NCI-H1436 treated with DMSO at 0.1 percent for 48 hours (cell line): ENCODE results near the gene PRKD1.
"Not testable (repeated sequence)": the region's sequence is repeated elsewhere in the genome, so short reads cannot be mapped to it uniquely, and the experiment has no call there.

Experiments used
- DNase-seq: peaks from one replicate; lab custom pipeline; 2025; lab: John Stamatoyannopoulos, UW

Gene PRKD1

GRCh38 chr14:29798811-29799210 lies 128.8 kb downstream of the PRKD1 start:
- DNase-seq = no peak

DNA sequence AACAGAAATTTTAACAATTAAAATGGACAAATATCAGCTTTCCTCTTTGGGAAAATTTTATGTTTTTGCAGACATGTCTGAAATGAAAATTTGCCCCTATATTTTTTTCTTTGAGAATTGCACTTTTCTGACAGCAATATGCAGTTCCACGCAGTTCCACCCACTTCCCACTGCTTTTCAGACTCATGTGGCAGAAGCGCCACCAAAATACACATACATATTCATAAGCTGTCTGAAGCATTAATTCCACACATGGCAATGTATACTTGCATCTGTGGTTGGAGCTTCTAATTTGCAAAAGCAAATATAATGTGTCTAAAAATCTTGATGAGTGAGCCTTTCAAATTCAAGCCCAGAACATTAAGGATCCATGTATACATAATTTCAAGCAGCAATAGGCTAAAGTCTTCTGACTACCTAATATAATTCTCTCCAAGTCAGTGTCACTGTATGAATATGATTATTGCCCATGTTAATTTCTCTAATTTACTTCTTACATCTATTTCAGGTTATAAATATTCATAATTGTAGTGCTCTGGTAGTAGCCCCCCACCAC lies 129.5 kb downstream of the PRKD1 start:
- DNase-seq = no peak

GRCh38 chr14:29796853-29797252 lies 130.8 kb downstream of the PRKD1 start:
- no peak for DNase-seq

GRCh38 chr14:29789475-29789874 lies 138.2 kb downstream of the PRKD1 start:
- DNase-seq = no peak

GRCh38 chr14:29788093-29788492 lies 139.6 kb downstream of the PRKD1 start:
- no peak for DNase-seq

- DNase-seq = no peak
Observed at GRCh38 chr14:29783556-29783955, 144.1 kb downstream of the PRKD1 start.

- DNase-seq = no peak
Observed at GRCh38 chr14:29782041-29782440, 145.6 kb downstream of the PRKD1 start.

GRCh38 chr14:29777142-29777541 lies 150.5 kb downstream of the PRKD1 start:
- not testable (repeated sequence) for DNase-seq

DNA sequence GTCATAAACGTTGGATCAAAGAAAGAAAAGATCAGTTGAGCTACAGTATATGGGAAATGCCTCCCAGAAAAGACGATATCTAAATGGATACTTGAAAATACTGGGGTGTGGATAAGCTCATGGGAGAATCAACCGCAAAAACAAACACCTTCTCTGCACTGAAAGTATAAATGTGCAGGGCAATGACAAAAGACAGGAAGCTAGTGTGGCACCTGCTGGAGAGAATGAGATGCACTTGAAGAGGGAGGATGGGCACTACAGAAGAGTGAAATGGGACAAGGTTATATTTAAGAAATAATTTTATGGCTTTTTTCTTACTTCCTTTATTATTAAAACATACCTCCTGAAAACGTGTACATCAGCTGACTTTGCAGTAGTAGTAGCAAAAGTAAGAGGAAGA lies 153.7 kb downstream of the PRKD1 start:
- peak; percentile 50 for DNase-seq

GRCh38 chr14:29763342-29763858 lies 164.2 kb downstream of the PRKD1 start:
- DNase-seq = no peak

- no peak for DNase-seq
Observed at GRCh38 chr14:29759521-29760340, 167.9 kb downstream of the PRKD1 start.

DNA sequence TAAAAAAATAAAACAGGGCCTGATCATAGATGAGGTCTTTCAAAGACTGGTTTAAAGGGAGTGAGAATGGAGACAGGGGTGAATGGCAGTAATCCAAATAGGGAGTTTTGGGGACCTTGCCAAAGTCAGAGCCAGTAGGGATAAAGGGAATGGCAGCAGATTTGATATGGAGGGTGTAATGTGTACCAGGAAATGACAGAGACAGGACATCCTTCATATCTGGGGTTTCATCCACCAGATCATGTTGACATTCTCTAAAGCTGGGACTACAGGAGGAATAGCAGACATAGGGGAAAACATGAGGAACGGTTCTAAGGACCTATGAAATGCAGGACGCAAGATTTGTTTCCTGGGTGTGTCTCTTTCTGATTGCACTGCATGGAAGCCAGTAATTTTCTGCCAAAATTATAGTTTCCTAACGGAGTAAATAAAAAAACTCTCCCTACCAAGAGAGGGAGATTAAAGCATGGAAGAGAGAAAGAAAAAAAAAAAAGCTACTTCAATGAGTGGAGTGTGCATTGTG lies 169.9 kb downstream of the PRKD1 start:
- no peak for DNase-seq

DNA sequence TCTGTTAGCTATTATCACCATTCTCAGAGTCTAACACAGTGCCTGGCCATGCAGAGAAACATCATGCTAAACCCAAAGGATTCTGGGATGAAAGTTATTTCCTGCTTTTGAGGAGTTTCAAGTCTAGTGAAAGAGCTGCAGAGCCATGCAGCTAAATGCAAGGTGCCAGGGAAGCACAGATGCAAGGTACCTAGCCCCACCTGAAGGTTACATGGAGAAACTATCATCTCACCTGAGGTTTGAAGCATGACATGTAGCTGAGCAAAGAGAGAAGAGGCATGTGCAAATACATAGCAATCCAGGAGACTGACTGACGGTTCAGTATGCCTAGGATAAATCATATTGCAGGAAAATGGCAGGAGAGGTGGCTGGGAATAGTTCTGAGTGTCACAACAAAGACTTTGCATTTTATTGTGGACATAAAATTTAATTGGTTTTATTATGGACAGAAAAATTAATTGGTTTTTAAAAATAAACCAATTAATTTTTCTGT lies 170.4 kb downstream of the PRKD1 start:
- DNase-seq = no peak

DNA sequence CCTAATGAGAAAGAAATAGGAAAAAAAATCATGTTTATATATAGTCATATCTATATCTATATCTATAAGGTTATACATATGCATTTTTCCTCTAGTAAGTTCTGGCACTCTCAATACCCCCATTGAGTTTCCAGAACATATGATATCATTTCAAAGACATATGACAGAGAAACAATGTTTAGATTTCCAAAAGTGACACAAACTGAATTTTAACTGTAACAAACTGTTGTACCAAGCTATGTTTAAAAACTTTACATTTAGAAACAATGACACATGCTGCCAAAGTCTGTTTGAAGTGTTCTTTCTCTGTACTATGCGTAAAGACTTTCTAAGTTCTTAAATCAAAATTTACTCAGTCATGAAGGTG lies 171.6 kb downstream of the PRKD1 start:
- no peak for DNase-seq

- no peak for DNase-seq
Observed at GRCh38 chr14:29755311-29756018, 172.2 kb downstream of the PRKD1 start.

GRCh38 chr14:29754134-29754533 lies 173.5 kb downstream of the PRKD1 start:
- no peak for DNase-seq

DNA sequence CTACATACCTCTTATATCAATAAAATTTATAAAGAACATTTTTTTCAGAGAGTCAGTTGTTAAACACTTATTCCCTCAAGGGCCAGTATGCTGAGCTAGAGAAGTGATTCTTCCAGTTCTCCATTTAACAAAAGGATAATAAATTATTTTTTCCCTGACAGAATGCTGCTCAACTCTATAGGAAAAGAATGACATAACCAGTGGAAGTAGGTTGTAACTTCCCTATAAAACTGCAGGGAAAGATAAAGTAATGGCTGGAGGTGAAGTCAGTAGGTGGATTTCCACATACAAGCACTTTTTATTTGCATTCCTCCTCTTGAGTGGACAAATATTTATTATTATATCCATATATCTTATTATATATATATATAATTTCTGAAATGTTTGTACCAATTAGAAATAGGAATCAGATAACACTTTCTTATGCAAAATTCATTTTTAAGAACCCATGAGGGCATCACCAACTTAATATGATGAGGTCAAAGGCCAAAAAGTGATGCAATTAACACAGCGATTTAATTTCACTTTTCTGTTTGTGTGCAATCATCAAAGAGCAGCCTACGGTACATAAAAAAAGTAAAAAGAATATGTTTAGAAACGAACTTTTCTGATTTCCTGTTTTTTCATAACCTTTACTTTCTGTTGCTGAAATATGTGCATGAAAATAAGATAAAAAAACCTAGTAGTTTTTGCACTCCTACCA lies 175.3 kb downstream of the PRKD1 start:
- no peak for DNase-seq

GRCh38 chr14:29749829-29750228 lies 177.8 kb downstream of the PRKD1 start:
- DNase-seq = no peak

GRCh38 chr14:29749327-29749726 lies 178.3 kb downstream of the PRKD1 start:
- DNase-seq = no peak

DNA sequence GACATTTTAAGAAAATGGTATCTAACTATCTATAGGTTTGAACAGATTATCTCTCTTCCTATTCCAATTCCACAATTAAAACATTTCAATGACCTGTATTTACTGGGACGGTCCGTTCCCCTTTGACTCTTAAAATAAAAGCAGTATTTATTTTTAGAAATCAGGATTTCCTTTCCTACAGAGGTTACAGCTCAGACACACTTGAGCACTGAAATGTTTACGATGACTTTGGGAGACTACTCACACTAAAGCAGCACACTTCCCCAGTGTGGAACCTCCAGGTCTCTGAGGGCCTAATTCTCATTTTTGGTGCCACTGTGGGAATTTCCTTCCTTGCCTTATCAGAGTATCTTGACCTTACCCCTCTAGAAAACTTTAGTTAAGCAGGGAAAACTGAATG lies 181.8 kb downstream of the PRKD1 start:
- no peak for DNase-seq

- no peak for DNase-seq
Observed at GRCh38 chr14:29743531-29743930, 184.1 kb downstream of the PRKD1 start.

- no peak for DNase-seq
Observed at GRCh38 chr14:29741909-29742401, 185.7 kb downstream of the PRKD1 start.
